Sigmoid colon (tissue), 4 donors: ENCODE results near the gene RAB3C.

ENCODE experiments used
- POLR2AphosphoS5 ChIP-seq, 4 donors: sonication (generic); formaldehyde crosslinking; IDR thresholded peaks; one replicate each; pipeline ENCODE4 v1.6.1; 2017; ENCODE audit warnings: antibody characterized with exemption in 4 of 4
- TF ChIP-seq, protein P1 (sequence below), 4 experiments: fragments of 450-650 bp in 3 of 4; fragments of 200-600 bp in 1 of 4; IDR thresholded peaks; one replicate each; pipeline ENCODE4 v1.5.1; 2016 to 2019; ENCODE audit warnings: antibody characterized with exemption in 4 of 4, mild to moderate bottlenecking in 3 of 4, moderate library complexity in 2 of 4

DNA sequence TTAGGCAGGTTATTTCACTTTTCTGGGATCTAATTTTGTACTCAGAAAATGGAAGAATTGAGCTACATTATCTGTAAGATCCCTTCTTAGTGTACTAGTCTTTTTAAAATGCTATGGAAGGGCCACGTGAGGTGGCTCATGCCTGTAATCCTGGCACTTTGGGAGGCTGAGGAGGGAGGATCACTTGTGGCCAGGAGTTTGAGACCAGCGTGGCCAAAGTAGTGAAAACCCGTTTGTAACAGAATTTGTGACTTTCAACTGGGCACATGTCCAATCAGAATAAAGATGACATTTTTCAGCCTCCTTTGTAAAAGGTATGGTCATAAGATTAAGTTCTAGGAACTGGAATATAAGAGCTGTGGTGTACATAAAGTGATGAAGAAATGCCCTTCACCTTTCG, 3.1 kb upstream of the RAB3C start:
- TF ChIP-seq, protein P1, sequence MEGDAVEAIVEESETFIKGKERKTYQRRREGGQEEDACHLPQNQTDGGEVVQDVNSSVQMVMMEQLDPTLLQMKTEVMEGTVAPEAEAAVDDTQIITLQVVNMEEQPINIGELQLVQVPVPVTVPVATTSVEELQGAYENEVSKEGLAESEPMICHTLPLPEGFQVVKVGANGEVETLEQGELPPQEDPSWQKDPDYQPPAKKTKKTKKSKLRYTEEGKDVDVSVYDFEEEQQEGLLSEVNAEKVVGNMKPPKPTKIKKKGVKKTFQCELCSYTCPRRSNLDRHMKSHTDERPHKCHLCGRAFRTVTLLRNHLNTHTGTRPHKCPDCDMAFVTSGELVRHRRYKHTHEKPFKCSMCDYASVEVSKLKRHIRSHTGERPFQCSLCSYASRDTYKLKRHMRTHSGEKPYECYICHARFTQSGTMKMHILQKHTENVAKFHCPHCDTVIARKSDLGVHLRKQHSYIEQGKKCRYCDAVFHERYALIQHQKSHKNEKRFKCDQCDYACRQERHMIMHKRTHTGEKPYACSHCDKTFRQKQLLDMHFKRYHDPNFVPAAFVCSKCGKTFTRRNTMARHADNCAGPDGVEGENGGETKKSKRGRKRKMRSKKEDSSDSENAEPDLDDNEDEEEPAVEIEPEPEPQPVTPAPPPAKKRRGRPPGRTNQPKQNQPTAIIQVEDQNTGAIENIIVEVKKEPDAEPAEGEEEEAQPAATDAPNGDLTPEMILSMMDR (IDR thresholded peaks at IDR 0.05), result no peak
- TF ChIP-seq POLR2AphosphoS5 (IDR thresholded peaks at IDR 0.05), result no peak
